Urothelium cell line (cell line): Measurements from ENCODE around the gene PUM2.
"Not testable (repeated sequence)": the region's sequence is repeated elsewhere in the genome, so short reads cannot be mapped to it uniquely, and the experiment has no call there.

Experiments
- DNase-seq: peaks from one replicate; pipeline ENCODE4 v3.0.0; 2011; ENCODE audit warnings: low spot score, mixed read lengths
- FAIRE-seq: peaks from 2 replicates; lab custom pipeline; 2011; peaks lifted over from hg19 to GRCh38; lab: Jason Lieb, UNC

Gene PUM2

GRCh38 chr2:20300656-20301055 is 50.0 kb downstream of the PUM2 start:
- FAIRE-seq (no peak), DNase-seq (no peak)

DNA sequence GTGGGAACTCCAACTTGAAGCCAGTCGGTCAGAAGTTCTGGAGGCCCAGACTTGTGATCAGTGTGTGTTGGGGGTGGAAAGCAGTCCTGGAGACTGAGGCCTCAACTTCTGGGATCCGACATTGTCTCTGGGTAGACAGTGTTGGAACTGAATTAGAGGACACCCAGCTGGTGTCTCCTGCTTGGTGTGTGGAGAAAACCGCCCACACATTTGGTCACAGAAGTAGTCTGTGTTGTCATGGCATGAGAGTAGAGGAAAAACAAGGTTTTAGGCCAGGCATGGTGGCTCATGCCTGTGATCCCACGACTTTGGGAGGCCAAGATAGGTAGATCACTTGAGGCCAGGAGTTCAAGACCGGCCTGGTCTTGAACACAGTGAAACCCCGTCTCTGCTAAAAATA is 51.5 kb downstream of the PUM2 start:
- FAIRE-seq (no peak), DNase-seq (no peak)

- DNase-seq (no peak), FAIRE-seq (no peak)
Measured at GRCh38 chr2:20294231-20294630, 56.4 kb downstream of the PUM2 start.

- FAIRE-seq, result no peak
- no peak for DNase-seq
Measured at GRCh38 chr2:20292984-20293383, 57.7 kb downstream of the PUM2 start.

DNA sequence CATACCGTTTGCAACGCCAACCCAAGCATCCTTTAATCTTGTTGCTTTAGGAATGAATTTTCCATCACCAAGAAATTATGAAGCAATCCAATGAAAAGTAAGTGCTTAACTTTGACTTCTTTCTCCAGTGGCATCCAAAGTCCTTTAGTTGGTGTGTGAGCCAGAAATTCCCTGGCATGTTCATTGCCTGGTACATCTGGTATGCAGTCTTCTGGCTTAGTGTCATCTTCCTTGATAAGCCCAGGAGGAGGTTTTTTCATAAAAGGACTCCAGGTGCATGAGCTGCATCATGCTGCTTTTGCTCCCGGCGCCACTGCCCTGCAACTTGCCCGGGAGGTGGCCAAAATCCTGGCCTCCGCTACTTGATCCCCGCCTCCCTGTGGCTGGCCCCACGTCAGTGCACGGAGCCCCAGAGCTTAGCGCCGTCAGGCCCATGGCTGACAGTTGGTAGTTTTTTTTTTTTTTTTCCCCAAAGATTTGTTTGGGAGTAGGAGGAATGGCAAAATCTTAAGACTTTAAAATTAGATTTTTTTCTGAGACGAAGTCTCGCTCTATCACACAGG is 58.7 kb downstream of the PUM2 start:
- DNase-seq (peak; percentile 4), FAIRE-seq (no peak)

DNA sequence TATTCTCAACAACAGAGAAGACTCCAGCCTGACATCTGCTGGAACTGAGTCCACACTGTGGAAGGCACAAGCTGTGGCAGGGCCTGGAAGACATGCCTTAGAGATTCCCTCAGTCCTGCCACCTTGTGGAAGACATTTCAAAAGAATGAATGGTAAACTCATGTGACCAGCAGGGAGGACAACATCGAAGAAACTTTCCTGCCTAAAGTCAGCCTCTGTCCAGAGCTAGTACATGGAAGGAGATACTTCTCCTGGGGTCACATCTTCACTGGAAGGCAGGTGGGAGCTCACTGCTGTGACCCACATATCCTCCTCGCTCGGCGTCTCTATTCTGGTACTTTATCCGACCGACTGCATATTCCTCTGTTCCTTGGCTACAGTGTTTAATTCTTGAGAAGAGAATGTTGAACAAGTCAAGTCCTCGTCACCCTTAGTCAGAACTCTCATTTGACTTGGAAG is 59.5 kb downstream of the PUM2 start:
- DNase-seq, result peak; percentile 87
- peak; percentile 93 for FAIRE-seq

GRCh38 chr2:20288642-20289340 is 61.9 kb downstream of the PUM2 start:
- FAIRE-seq, result no peak
- peak; percentile 37 for DNase-seq

- FAIRE-seq (peak; percentile 35), DNase-seq (no peak)
Measured at GRCh38 chr2:20282916-20283592, 67.6 kb downstream of the PUM2 start.

DNA sequence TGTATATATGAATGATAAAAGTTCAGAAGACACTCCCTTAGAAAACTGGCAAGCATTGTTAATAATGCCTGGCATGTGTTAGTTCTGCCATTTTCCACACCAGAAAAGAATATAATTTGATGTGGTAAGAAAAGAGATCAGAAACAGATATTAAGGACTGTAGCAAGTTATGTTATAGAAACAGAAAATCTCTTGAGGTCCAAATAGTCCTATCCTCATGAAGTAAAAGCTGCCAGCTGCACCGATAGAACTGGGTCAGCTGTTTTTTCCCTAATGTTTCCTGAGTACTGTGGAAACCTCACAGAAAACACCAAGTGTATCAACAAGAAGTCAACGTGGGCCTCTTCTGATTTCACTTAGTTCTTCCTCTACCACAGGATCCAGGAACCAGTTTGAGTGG is 68.8 kb downstream of the PUM2 start:
- FAIRE-seq (no peak), DNase-seq (no peak)

GRCh38 chr2:20273042-20273441 is 77.6 kb downstream of the PUM2 start:
- DNase-seq, result no peak
- no peak for FAIRE-seq

DNA sequence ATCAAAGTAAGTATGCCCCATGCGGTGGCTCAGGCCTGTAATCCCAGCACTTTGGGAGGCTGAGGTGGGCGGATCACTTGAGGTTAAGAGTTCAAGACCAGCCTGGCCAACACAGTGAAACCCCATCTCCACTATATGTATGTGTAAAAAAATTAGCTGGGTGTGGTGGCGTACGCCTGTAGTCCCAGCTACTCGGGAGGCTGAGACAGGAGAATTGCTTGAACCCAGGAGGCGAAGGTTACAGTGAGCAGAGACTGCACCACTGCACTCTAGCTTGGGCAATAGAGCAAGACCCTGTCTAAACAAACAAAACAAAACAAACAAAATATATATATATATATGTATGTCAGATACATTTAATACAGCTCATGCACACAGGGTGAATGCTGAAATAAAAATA is 82.3 kb downstream of the PUM2 start:
- FAIRE-seq, DNase-seq: not testable (repeated sequence)

DNA sequence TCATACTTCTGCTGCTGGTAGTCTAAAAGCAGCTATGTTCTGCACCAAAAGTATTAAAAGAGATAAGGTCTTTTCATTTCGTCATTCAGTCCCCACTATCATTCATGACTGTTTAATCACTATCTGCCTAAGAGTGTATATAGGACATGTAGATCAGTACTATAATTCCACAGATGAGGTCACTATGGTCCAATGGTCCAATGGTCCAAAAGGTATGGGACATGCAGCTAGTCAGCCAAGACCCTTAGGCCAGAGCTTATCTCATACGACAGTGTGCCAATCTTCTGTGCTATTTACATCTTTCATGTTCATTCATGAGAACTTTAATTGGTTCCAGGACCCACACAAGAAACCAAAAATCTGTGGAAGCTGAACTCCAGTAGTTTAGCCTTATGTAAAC is 83.1 kb downstream of the PUM2 start:
- FAIRE-seq (no peak), DNase-seq (no peak)

- FAIRE-seq, result no peak
- DNase-seq, result no peak
Measured at GRCh38 chr2:20264629-20265028, 86.0 kb downstream of the PUM2 start.

DNA sequence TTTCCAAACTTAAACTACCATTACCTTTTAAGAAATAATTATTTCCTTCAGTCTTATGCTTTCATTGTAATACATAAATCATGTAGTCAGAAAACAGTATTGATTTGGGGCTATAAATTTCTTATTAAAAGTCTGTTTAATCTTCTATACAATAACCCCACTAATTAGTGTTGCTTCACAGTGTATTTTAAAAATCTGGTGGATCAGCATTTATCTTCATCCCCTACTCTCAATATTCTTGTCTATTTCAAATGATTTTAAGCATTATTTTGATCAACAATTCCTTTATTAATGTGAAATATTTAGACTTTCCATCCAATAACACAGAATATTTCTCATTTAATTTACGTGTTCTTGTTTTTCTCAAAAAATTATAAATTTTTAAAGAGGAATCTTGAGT is 93.2 kb downstream of the PUM2 start:
- DNase-seq (no peak), FAIRE-seq (no peak)

DNA sequence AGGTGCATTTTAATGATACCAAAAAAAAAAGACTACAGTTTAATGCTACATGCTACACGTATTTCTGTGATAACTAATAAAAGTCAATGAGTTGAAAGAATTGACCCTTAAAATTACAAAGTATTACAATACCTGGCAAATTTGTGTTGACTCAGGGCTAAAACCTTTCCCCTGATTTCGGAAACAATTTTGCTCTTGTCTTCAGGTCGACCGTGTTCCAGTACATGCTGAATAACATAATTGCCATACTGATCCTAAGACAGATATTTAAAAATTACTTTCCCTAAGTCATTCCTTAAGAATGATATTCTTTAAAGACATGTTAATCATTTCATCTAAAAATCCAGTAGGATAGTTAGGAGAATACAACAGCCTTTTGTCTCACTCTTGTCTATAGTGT is 95.9 kb downstream of the PUM2 start:
- FAIRE-seq, result no peak
- DNase-seq, result no peak

DNA sequence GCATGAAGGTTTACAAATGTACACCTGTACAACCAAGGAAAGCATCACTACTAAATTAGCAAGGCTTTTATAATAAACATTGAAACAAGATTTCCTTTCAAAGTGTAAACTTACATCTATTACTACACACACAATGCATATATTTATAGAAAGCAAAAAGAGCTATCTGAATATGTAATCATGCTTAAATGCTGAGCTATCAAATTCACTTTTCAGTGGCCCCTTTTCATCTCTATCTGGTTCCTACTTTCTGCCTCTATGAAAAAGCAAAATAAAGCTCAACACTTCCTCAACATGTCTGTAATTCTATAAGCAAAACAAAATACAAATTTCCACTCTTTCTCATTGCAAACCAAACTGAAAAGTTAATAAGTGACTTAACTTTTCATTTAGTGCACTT is 100.2 kb downstream of the PUM2 start:
- DNase-seq (no peak), FAIRE-seq (no peak)

DNA sequence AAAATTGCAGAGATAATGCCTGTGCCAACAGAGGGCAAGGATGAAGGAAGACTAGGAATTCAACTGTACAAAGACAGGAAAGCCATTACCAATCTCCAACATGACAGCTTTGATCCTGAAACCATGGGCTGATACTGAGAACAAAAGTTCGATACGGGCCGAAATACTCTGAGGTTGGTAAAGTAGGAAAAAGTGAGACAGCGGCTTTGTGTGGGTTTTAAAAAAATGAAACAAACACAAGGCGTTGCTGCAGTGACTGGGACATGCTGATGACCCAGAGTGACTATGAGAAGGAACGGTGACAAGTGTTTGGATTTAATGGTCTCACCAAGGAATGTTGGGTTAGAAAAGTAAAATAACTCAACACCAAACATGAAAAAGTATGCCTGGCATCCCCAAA is 101.5 kb downstream of the PUM2 start:
- DNase-seq, result no peak
- FAIRE-seq, result no peak

DNA sequence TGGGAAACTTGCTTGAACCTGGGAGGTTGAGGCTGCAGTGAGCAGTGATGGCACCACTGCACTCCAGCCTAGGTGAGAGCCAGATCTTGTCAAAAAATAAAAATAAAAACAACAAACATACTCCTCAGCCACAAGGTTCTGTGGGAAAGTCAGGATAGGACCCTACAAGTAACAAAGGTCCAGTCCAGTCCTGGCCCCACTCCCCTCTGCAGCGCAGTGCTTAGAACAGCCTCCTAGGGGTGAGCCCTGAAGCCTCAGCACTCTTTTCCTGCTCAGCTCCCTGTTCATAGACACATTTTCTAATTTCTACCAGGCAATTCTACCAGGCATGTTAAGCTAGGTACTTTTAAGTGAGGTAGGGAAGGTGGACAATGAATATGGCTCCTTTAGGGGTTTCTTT is 103.6 kb downstream of the PUM2 start:
- DNase-seq (no peak), FAIRE-seq (no peak)

- FAIRE-seq, DNase-seq: not testable (repeated sequence)
Measured at GRCh38 chr2:20243637-20244036, 107.0 kb downstream of the PUM2 start.

- DNase-seq (no peak), FAIRE-seq (no peak)
Measured at GRCh38 chr2:20242727-20243377, 107.8 kb downstream of the PUM2 start.

DNA sequence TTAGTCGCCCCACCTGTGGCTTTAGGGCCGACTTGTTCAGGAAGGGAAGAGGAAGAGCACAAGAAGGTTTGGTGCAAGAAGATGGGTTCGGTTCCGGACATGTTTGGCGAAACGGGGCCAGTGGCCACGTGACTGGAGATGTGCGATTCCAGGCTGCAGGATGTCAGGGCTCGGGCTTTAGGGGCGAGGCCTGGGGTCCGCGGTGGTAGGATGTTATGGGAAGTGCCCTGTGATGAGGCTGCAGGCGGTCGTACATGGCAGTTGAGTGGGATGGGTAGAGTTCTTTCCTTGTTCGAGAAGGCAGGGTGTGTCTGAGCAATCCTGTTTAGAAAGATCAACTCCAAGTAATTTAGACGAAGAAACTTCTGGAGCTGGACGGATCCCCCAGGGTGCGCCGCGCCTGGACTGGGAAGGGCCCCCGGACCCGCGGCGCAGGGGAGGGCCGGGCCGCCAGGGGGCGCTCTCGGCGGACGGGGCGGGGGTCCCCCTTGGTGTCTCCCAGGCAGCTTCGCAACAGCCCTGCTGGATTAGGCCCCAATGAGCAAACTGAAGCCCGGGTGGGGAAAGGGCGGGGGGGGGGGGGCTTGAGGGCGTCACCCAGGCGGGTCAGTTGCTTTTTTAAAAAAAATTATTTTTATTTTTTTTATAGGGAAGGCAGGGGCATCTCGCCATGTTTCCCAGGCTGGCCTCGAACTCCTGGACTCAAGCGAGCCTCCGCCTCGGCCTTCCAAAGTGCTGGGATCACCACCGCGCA is 108.5 kb downstream of the PUM2 start:
- no peak for FAIRE-seq
- peak; percentile 60 for DNase-seq
